ENCODE data around the gene PRR15. TPM values are rescaled to one million over a fixed set of nuclear protein-coding genes. Genes with fewer than 3 reads are reported as not detected.

PRR15 gene
- total and polyA plus RNA-seq, 2 of the 13 experiments (the other 11 are each of a cell fraction or from before 2014, with no cell fraction given): 2.3 to 7.8 TPM

- TF ChIP-seq GMEB1 (CRISPR knock-in tag; IDR thresholded peaks at IDR 0.05; ENCODE audit: borderline replicate concordance) (no peak), FLYWCH1 (CRISPR knock-in tag; IDR thresholded peaks at IDR 0.05) (no peak), ZNF704 (CRISPR knock-in tag; IDR thresholded peaks at IDR 0.05; ENCODE audit: borderline replicate concordance) (no peak), ZNF317 (CRISPR knock-in tag; IDR thresholded peaks at IDR 0.05) (0 out of 2 replicates have a peak, but pooled peaks have one; percentile 45), MBNL3 (CRISPR knock-in tag; conservative IDR thresholded peaks at IDR 0.05) (no peak), TFDP1 (CRISPR knock-in tag; IDR thresholded peaks at IDR 0.05; ENCODE audit: borderline replicate concordance) (peak; percentile 31; the same call in 1 of the 2 replicates), HOXA9 (CRISPR knock-in tag; IDR thresholded peaks at IDR 0.05; ENCODE audit: borderline replicate concordance) (no peak), RBFOX2 (IDR thresholded peaks at IDR 0.05; ENCODE audit: low read depth, low read length) (peak; percentile 45; the same call in 1 of the 2 replicates), ZBTB7B (CRISPR knock-in tag; IDR thresholded peaks at IDR 0.05) (no peak), ZNF557 (CRISPR knock-in tag; IDR thresholded peaks at IDR 0.05) (no peak), TFE3 (CRISPR knock-in tag; IDR thresholded peaks at IDR 0.05) (no peak), HNRNPUL1 (IDR thresholded peaks at IDR 0.05; ENCODE audit: low read depth, low read length) (no peak), ZFY (CRISPR knock-in tag; IDR thresholded peaks at IDR 0.05) (no peak), ZNF782 (CRISPR knock-in tag; IDR thresholded peaks at IDR 0.05; ENCODE audit: borderline replicate concordance) (no peak), TBL1XR1 (IDR thresholded peaks at IDR 0.05; ENCODE audit: borderline replicate concordance, low read length, partially characterized antibody) (no peak), CTCF (CRISPR knock-in tag; IDR thresholded peaks at IDR 0.05) (peak; percentile 23; the same call in 1 of the 2 replicates), ZFP36L2 (CRISPR knock-in tag; IDR thresholded peaks at IDR 0.05) (no peak), TRIM22 (IDR thresholded peaks at IDR 0.05) (no peak), PHF21A (CRISPR knock-in tag; IDR thresholded peaks at IDR 0.05) (no peak), MLX (CRISPR knock-in tag; IDR thresholded peaks at IDR 0.05) (no peak)
Measured at GRCh38 chr7:29564496-29565223, 1.0 kb downstream of the PRR15 start (continued).
